Gastrocnemius medialis (tissue), 4 donors: ENCODE measurements around the gene PODN.

Experiments used
- POLR2A ChIP-seq, 2 donors: fragments of 450-650 bp; IDR thresholded peaks; one replicate each; pipeline ENCODE4 v1.6.1; 2017; ENCODE audit warnings: antibody characterized with exemption in 2 of 2, mild to moderate bottlenecking in 2 of 2, moderate library complexity in 2 of 2
- TF ChIP-seq, protein P1 (sequence below), 5 experiments: fragments of 450-650 bp in 3 of 5; fragments of 200-600 bp in 2 of 5; sonication (generic) in 2 of 5; IDR thresholded peaks in 4 of 5; conservative IDR thresholded peaks in 1 of 5; 1 replicate in 4 of 5; 2 replicates in 1 of 5; pipeline ENCODE4 v1.5.1; 2016 to 2019; ENCODE audit warnings: antibody characterized with exemption in 5 of 5, mild to moderate bottlenecking in 3 of 5, moderate library complexity in 3 of 5

DNA sequence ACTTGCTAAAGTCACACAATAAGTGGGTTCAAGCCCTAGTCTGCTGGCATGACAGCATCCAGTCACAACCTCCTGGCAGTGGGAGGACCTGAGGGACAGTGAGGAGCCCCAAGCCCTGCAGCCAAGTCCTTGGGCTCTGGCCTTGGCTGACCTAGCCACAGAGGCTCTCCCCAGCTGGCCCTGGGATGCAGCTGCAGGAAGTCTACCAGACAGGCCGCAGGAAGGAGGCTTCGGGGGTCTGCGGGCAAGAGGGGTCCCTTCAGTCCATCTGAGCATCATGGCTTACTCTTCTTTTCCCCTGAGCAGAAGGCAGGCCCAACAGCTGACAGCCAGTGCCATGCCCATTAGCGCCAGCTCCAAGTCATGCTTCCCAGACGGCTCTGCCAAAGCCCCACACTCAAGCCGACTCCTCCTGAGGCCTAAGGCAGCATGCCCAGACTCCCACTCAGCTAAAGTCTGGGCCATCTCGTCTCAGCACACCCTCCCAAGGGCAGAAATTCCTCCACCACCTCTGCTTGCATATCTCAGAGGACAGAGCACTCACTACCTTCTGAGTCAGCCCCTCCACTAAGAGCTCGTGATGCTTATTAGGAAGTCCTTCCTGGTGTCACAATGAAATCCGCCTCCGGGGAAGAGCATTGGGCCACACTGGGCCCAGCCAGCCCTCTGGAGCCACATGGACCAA, 60.3 kb downstream of the PODN start:
- TF ChIP-seq, protein P1, sequence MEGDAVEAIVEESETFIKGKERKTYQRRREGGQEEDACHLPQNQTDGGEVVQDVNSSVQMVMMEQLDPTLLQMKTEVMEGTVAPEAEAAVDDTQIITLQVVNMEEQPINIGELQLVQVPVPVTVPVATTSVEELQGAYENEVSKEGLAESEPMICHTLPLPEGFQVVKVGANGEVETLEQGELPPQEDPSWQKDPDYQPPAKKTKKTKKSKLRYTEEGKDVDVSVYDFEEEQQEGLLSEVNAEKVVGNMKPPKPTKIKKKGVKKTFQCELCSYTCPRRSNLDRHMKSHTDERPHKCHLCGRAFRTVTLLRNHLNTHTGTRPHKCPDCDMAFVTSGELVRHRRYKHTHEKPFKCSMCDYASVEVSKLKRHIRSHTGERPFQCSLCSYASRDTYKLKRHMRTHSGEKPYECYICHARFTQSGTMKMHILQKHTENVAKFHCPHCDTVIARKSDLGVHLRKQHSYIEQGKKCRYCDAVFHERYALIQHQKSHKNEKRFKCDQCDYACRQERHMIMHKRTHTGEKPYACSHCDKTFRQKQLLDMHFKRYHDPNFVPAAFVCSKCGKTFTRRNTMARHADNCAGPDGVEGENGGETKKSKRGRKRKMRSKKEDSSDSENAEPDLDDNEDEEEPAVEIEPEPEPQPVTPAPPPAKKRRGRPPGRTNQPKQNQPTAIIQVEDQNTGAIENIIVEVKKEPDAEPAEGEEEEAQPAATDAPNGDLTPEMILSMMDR (IDR thresholded peaks at IDR 0.05 in 4 of 5, conservative IDR thresholded peaks at IDR 0.05 in 1 of 5), result no peak
- TF ChIP-seq POLR2A (IDR thresholded peaks at IDR 0.05), result no peak
